Mucosa of gallbladder (tissue), 1 donor: ENCODE results near the gene AGFG1. TPM values are rescaled to one million over a fixed set of nuclear protein-coding genes. Genes with fewer than 3 reads are reported as not detected.

ENCODE experiments used
- DNase-seq: peaks from one replicate; pipeline ENCODE4 v3.0.0-alpha.2; 2020; ENCODE audit warnings: low spot score
- total RNA-seq: library from RNA; stranded (reverse); gene quantifications from one replicate; pipeline ENCODE4 v1.2.1, GENCODE V29; 2021
- donor health status: DM: no; HTN: no; CAD: no.

The AGFG1 gene
- total RNA-seq, 1 donor from 2014 or later = 77.9 TPM

- no peak for DNase-seq
Measured at GRCh38 chr2:227461811-227462461, 10.0 kb upstream of the AGFG1 start.

GRCh38 chr2:227462462-227462951 lies 9.4 kb upstream of the AGFG1 start:
- no peak for DNase-seq

DNA sequence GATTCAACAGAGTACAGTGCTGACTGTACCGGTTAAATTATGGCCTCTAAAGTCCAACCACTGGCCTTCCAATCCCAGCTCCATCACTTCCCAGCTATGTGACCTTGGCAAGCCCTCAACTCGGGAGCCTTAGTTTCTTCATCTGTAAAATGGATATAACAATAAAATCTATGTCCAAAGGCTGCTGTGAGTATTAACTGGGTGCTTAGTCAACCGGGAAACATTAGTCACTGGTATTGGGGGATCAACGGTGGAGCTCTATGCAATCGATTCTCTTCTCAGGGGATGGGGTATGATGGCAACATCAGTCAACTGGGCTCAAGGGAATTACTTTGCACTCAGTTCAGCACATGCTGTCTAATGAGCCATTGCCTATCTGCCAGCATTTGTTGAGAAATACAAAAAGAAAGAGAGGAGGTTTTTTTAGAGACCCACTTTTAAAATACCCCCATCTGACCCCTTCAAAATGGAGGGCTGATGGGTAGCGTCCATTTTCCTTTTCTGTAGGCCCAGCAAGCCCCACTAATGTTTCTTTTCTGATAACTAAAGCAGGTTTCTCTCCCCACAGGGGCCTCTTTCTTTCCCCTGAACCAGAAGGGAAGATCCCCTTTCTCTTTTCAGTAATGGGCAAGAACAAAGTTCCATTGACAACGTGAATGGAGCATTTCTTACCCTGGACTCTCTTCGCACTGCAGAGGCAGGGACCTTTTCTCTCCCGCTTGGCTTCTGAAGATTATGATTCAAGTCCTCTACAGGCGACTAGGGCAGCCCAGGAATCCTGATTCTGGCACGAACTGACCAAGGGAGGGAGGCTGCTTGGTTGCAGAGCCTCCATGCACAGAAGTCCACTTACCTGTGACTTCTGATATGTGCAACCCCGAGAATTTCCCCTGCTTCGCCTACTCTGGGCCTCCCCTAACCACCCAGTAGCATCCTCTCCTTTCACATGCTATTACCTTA lies 8.7 kb upstream of the AGFG1 start:
- DNase-seq = no peak

DNA sequence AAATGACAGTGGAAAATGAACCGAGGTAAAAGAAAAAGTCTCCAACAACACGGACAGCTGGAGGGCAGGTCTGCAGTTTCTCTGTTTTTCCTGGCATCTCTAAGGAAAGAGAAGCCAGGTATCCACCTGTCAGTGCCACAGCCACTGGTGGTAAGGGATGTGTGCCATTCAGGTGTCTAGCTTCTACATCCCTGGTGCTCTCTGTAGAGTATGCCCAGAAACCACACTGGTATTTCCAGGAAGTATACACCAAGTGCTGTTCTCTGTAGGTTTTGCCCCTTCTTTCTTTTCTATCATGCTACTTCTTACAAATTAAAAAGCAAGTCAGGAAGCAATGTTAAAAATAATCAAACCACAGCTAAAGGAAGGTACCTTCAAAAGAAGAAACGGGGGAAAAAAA lies 7.6 kb upstream of the AGFG1 start:
- DNase-seq = no peak

- DNase-seq = no peak
Measured at GRCh38 chr2:227464851-227465250, 7.1 kb upstream of the AGFG1 start.

DNA sequence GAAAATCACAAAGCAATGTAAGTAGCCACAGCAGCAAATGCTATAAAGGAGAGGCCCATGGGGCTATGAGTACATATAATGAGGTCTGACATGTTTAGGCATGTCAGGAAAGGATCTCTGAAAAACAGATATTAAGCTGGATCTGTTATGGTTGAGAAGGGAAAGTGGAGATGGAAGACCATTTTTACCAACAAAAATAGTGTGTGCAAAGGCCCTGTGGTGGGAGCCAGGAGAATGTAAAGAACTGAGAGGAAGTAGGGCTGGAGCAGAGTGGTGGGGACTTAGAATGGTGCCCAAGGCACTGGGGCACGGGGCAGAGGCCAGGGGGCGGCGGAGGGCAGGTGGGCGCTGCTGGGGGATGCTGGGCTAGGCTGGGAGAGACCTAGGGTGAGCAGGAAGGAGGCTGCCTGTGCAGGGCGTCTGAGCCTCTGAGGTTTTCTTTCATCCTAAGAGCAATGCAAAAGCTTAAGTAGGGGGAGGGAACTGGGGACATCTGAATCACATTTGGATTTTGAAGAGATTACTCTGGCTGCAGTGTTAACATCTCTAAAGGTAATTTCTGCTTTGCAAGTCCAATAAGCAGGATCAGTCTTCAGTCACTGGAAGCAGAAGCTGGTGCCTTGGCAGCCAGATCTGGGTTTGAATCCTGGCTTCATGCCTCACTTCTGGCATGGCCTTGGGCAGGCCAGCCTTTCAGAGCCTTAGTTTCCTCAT lies 4.9 kb upstream of the AGFG1 start:
- no peak for DNase-seq

DNA sequence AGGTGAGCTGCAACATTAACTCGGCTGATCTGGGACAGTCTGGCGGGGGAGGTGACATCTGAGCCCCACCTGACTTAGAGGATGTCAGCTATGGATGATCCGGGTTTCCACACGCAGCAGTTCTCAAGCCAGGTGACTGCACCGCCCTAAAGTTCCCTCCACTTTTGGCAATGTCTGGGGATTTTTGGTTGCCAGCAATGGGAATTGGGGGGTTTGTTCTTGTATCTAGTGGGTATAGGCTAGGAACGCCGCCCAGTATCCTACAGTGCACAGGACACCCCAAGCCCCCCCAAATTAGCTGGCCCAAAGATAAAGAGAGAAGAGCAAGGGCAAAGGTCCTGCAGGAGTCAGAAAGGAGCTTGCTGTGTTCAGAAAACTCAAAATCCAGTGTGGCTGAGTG lies 544 bp upstream of the AGFG1 start:
- DNase-seq = no peak

DNA sequence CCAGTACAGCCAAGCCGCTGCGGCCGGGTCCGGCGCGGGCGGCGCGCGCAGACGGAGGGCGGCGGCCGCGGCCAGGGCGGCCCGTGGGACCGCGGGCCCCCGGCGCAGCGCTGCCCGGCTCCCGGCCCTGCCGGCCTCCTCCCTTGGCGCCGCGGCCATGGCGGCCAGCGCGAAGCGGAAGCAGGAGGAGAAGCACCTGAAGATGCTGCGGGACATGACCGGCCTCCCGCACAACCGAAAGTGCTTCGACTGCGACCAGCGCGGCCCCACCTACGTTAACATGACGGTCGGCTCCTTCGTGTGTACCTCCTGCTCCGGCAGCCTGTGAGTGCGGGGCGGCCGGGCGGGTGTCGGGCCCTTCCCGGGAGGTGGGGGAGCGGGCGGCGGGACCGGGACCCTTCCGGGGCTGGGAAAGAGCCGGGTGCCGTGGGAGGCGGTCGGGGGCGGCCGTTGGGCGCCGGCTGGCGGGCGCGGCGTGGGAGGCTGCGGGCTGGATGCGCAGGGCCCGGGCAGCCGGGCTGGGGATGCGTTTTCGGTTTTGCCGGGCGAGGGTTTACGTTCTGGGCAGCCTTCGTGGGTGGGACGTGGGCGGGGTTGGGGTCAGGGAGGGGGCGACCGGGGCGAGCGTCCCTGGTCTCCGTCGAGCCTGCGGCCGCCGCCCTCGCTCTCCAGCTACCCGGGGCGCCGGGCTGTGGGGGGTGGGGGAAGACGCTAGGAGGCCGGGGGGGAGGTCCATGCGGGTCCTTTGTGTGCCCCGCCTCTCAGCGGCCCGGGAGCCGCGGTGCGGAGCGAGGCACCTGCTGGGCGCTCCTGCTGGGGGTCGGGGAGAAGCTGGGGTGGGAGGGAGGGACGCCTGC lies 537 bp downstream of the AGFG1 start:
- no peak for DNase-seq

GRCh38 chr2:227473122-227473461 lies 1.1 kb downstream of the AGFG1 start:
- DNase-seq = no peak

DNA sequence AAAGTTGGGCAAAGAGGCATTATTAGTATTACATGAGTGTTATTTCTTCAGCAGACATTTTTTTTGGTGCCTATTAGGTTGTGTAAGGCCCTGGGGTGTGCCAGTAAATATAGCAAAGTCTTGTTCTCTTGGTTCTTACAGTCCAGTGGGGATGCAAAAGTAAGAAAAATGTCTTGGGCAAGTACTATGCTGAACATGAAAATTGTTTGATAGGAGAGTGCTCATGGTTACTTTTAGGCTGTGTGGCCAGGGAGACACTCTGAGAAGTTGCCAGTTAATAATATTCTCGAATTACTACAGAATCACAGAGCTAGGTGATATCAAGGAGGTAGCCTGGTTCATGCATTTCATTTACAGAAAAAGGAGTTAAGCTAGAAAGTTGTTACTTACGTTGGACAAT lies 1.9 kb downstream of the AGFG1 start:
- no peak for DNase-seq

- DNase-seq = no peak
Measured at GRCh38 chr2:227474410-227474809, 2.5 kb downstream of the AGFG1 start.

- no peak for DNase-seq
Measured at GRCh38 chr2:227477291-227477690, 5.3 kb downstream of the AGFG1 start.

GRCh38 chr2:227479865-227480475 lies 8.0 kb downstream of the AGFG1 start:
- DNase-seq = no peak

DNA sequence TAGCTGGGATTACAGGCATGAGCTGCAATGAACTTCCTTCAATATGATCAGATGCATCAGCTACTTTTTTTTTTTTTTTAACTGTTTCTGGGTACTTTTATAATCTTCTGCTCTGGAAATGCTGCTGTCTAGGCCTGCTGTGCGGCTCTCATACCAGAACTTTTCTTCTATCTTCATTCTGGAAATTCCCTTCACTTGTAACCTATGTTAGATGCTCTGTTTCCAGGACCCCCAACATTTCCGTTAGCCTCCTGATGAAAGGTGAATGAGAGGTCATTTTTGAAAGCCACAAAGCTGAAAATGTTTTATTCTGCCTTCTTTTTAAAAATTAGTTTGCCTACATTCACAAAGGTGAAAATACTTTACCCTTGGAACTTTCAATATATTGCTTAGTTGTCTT lies 8.6 kb downstream of the AGFG1 start:
- DNase-seq = no peak

GRCh38 chr2:227482638-227483340 lies 10.8 kb downstream of the AGFG1 start:
- DNase-seq = no peak

GRCh38 chr2:227485429-227485828 lies 13.5 kb downstream of the AGFG1 start:
- no peak for DNase-seq

DNA sequence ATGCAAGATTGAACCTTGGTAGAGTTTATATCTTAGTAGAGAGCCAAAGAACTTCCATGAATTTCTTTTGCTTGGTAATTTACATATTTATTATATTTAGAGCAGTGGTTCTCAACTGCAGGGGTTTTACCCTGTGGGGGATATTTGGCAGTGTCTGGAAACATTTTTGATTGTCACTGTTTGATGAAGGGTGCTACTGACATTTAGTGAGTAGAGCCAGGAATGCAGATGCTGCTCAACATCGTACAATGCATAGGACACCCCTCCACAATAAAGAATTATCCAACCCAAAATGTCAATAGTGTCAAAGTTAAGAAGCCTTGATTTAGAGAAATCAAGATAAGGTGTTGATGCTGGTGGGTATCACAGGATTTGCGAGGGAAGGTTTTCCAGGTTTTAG lies 14.7 kb downstream of the AGFG1 start:
- DNase-seq = no peak

GRCh38 chr2:227488045-227488444 lies 16.1 kb downstream of the AGFG1 start:
- DNase-seq = no peak

GRCh38 chr2:227491386-227491785 lies 19.4 kb downstream of the AGFG1 start:
- DNase-seq = no peak

- DNase-seq = no peak
Measured at GRCh38 chr2:227493524-227493923, 21.6 kb downstream of the AGFG1 start.
